Stimulated activated CD4-positive, alpha-beta T cell treated with anti-CD3 and anti-CD28 coated beads, Interleukin-2, amount 100 ng/mL, for 48 hours (primary cell): ENCODE measurements around the gene MED13L.
A peak's percentile ranks its signal among the peaks of the same experiment; 100 is the strongest.

Experiments
- DNase-seq, 2 donors: peaks; one replicate each; pipeline ENCODE4 v3.0.0-alpha.2; 2020

MED13L gene

DNA sequence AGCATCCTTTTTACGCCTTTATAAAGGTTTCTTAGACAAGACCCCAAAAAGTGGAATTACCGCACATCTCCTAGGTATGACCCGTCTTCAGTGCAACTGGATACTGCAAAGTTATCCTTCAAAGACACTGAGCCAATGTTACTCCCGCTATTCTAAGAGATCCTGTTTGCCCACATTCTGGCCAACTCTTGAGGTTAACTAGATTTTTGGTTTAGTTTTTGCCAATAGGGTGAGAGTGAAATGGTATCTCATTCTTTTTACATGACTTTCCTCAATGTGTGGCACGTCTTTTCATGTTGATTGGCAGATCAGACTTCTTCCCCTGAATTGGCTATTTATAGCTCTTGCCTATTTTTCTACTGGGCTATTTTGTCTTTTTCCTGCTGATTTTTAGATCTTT lies 347.2 kb downstream of the MED13L start:
- DNase-seq: no peak

DNA sequence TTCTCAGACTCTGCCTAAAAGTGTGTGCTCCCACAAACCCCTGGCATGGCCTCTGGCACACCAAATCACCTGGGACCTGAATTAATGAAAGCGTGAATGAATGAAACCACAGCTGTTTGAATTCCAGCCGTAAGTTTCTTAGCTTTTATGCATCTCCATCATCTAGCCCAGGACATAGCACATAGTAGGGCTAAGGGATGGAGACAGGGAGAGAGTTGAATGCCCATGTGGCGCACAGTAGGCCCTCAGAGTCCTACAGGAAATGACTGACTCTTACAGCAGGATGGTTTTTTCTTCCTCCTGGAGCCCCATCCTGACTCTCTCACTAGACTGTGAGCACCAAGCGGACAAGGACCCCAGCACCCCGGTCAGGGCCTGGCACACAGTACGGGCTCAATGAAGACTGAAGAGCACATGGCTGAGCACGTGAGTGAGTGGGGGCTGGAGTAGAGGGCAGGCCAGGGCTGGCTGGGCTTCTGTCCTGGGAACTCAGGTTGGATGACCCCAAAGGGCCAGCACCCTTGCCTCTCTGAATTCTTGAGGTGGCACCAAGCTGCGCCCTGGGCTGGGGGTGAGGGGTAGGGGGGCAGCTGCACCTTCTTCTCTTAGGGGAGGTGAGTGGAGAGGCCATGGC lies 351.3 kb downstream of the MED13L start:
- no peak for DNase-seq

DNA sequence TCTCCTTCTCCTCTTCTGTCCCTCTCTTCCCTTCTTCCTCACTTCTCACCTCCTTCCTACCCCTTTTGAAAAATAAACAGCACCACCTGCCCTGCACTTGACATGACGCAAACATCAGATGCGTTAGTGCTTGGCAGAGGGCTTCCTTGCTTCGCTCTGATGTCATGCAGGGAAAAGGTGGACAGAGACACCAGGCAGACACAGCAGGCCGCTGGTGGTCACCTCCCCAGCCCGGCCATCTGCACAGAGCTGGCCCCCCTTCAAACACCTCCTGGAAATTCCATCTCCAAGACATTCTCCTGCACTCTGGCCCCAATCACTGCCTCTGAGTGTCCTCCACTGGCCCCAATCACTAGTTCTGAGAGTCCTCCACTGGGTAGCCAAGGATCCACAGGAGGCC lies 353.6 kb downstream of the MED13L start:
- no peak for DNase-seq

DNA sequence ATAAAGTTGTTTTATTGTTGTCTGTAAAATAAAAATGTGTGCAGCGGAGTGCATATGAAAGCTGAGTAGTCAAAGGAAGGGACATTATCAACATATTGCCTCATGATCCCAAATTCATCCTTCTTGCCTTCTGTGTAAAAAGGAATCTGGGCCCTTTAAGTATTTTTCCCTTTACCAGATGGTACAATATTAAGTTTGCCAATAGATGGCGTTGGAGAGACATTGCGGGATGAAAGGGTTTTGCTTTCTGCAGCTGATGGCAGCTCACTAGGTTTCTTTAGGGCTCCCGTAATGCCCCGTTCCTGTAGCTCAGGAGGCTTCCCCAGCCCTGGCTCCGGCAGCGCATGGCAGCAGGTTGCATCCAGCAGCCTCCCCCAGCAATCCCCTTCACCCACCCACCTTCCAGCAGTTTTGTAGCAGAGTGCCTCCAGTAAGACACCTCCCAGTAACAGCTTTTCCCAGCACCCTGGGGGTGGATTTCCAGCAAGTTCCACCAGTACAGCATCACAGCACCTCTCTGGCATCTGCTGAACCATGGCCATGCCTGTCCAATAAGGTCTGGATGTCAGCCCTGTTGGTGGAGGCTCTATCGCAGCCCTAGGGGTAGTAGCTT lies 354.4 kb downstream of the MED13L start:
- no peak for DNase-seq

DNA sequence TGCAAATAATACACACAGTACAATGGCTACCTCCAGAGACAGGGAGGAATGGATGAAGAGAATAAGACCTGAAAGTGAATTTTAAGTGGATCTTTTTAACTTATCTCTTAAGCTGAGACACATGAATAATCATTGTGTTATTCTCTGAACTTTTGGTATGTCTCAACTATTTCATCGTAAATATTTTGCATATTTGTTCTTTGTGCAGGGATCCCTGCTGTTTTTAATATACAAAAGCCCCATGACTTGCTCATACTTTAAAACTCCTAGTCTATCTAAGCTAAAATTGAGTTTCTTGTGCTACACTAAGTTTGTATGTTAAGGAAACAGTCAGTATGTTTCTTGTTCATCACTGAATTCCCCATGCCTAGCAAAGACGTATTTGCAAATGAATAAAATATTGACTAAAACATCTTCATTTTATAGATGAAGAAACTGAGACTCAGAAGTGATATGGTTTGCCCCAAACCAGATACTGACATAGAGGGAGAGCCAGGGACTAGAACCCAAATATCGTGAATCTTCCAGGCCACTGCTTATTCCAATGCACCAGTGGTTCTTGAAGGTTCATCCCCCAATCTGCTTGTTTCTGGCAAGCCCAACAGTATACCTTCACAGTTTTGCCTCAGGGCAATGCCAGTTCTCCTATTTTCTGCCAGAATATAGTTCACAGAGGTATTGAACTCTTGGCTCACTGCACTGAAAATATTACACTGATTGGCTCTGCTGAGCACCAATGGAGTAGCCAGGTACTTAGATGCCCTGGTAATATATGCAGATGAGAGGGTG lies 356.9 kb downstream of the MED13L start:
- no peak for DNase-seq

DNA sequence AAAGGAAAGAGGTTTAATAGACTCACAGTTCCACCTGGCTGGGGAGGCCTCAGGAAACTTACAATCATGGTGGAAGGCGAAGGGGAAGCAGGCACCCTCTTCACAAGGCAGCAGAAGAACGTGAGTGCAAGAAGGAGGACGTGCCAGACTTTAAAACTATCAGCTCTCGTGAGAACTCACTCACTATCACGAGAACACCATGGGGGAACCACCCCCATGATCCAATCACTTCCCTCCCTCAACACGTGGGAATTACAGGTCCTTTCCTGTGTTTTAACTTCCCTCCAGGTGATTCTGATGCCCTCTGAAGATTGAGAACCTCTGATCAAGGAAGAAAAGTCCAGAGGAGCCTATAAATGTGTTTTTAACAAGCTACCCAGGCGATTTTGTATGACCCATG lies 358.7 kb downstream of the MED13L start:
- DNase-seq: no peak

DNA sequence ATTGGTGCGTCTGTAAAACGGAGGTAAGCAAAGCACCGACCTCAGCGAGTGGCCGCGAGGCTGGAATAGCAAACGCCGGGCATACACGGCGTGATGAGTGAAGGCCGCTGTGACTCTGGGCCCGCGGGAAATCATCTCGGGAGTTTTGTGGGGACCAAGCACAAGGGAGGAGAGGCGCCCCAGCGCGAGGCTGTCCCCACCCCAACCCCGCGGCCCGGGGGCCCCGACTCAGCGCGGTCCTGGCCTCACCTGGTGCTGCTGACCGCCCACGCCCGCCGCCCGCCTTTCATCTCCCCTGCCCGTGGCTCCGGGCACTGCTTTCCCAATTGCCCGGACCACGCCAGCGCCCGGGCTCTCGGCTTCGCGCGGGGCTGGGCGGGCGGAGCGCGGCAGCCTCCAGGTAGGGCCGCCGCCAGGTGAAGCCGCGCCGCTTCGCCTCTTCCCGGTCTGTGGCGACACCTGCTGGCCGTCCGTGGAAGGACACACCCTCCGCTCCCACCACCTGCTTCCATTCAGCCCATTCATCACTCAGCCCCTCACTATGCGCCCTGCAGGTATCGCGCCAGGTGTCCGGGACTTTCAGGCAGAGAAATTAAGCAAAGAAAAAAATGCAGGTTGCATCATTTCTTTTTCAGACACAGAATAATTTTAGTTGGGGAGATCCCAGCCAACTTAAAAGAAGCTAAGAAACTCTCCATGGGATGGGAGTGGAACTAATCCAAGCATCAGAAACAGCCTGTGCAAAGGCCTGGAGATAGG lies 360.4 kb downstream of the MED13L start:
- peak; percentile 71 to 77 for DNase-seq

DNA sequence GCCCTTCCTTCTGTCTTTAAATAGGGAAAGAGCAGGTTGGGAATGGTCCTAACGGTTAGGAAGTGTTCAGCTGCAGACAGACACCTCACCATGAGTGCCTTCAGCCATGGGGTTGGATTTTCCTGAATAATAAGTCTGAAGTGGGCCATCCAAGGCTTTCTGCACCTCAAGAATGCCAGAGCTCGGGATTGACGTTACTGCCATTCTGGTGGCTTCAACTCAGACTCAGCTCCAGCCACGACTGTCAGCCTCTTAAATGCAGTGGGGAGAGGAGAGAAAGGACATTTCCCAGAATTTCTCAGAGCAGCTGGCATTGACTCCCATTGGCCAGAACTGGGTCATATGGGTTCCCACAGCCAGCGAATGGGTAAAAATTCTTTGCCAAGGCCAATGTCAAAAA lies 363.4 kb downstream of the MED13L start:
- DNase-seq: no peak

DNA sequence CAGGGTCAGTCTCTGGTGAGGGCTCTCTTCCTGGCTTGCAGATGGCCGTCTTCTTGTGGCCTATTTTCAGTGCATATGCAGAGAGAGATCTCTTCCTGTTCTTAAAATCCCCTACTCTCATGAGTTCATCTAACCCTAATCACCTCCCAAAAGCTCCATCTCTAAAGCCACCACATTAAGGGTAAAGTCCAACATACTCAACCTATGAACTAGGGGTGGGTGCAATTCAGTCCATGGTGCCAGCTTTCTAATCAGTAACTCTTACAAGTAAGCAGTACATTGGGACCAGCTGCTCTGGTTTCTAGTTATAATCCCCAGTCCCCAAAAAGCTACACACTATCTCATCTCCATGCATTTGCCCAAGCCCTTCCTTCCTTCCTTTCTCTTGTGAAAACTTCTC lies 365.1 kb downstream of the MED13L start:
- DNase-seq: no peak

DNA sequence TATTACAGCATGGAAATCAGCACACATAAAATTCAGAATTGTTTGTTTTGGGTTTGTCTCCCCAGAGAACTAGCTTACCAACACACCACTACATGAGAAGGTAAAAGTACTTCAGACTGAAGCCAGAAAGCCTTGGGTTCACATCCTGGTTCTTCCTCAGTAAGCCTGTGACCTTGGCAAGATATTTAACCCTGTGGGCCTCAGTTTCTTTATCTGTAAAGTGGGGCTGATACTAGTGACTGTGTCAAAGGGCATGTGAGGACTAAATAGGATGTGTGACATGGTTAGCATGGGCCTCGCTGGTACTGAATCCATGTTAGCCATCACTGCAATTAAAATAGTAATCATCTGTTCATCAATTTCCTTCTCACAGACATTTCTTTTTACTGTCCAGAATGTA lies 366.1 kb downstream of the MED13L start:
- no peak for DNase-seq

DNA sequence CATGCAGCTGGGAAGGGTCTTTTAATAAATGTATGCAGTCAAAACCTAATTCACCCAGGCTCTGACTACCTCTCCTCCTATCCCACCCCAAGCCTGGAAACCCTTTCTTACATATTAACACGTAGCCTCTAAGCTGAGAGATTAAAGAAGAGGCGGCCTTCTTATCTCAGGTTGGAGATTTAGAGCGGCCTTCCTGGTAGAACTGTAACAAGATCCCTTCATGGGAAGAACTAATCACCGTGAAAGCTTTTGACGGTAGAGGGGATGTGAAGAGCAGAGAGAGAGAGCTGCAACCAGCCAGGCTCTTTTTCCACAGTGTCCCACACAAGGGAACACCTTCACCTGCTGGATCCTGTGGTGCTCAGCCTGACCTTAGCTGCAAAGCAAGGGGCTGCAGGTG lies 367.4 kb downstream of the MED13L start:
- no peak for DNase-seq
